ENCODE results near the gene XKR8. TPM values are rescaled to one million over a fixed set of nuclear protein-coding genes. Genes with fewer than 3 reads are reported as not detected.
"Not testable (repeated sequence)": the region's sequence is repeated elsewhere in the genome, so short reads cannot be mapped to it uniquely, and the experiment has no call there.

XKR8 gene
- total and polyA plus RNA-seq, 9 donors: 3.9 to 6.1 (median 5.3) TPM

DNA sequence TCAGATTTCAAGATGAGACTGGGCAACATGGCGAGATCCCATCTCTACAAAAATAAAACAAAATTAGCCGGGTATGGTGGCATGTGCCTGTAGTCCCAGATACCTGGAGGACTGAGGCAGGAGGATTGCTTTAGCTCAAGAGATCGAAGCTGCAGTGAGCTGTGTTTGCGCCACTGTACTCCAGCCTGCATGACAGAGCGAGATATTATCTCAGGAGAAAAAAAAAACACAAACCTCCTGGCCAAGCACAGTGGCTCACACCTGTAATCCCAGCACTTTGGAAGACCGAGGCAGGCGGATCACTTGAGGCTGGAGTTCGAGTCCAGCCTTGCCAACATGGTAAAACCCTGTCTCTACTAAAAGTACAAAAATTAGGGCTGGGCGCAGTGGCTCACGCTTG lies 42.8 kb downstream of the XKR8 start:
- 94 to 98% (median 98%) methylated on average over 10 of the region's 10 CpGs for WGBS, 3 donors
- Histone ChIP-seq H3K27ac (no peak overlapping the region), H3K27me3 (no peaks in the 10 kb centered on the region), H3K9me3 (no peaks in the 10 kb centered on the region), H3K4me3 (no peak overlapping the region), H3K36me3 (no peaks in the 10 kb centered on the region), H3K4me1 (ENCODE audit: insufficient read depth) (no peaks in the 10 kb centered on the region)
- intact Hi-C loops (cut with DNase I): no loop called here
- DNase-seq: no peak
- TF ChIP-seq, protein P1, sequence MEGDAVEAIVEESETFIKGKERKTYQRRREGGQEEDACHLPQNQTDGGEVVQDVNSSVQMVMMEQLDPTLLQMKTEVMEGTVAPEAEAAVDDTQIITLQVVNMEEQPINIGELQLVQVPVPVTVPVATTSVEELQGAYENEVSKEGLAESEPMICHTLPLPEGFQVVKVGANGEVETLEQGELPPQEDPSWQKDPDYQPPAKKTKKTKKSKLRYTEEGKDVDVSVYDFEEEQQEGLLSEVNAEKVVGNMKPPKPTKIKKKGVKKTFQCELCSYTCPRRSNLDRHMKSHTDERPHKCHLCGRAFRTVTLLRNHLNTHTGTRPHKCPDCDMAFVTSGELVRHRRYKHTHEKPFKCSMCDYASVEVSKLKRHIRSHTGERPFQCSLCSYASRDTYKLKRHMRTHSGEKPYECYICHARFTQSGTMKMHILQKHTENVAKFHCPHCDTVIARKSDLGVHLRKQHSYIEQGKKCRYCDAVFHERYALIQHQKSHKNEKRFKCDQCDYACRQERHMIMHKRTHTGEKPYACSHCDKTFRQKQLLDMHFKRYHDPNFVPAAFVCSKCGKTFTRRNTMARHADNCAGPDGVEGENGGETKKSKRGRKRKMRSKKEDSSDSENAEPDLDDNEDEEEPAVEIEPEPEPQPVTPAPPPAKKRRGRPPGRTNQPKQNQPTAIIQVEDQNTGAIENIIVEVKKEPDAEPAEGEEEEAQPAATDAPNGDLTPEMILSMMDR (IDR thresholded peaks at IDR 0.05): no peak
- no peak for TF ChIP-seq EP300 (IDR thresholded peaks at IDR 0.05)
- TF ChIP-seq POLR2A (IDR thresholded peaks at IDR 0.05): no peak

DNA sequence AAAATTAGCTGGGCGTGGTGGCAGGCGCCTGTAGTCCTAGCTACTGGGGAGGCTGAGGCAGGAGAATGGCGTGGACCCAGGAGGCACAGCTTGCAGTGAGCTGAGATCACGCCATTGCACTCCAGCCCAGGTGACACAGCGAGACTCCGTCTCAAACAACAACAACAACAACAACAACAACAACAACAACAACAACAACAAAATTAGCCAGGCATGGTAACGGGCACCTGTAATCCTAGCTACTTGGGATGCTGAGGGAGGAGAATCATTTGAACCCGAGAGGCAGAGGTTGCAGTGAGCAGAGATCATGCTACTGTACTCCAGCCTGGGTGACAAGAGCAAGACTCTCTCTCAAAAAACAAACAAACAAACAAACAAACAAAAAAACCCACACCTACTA lies 43.3 kb downstream of the XKR8 start:
- H3K4me1 ChIP-seq (ENCODE audit: insufficient read depth); H3K27me3 ChIP-seq; H3K27ac ChIP-seq; H3K4me3 ChIP-seq; DNase-seq; intact Hi-C loops (cut with DNase I); H3K9me3 ChIP-seq; H3K36me3 ChIP-seq: not testable (repeated sequence)
- WGBS, 3 donors: 92 to 99% (median 97%) methylated on average over 8 of the region's 8 CpGs

DNA sequence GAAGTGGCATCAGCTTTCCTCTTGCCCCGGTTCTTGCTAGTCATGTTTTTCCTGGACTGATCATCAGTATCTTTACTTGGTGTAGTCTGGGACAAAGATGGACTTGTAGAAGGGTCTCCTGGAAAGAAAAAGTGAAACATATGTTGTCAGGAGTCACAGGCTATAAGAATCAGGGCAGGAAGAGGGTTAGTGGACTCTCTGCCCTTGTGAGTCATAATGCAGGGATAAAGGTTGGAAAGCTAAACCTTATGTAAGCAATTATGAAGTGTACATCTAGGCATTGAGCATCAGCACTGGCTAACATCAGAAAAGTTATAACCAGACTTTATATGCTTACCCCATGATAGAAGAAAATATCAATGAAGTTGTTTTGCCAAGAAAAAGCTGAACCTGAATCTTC lies 51.2 kb downstream of the XKR8 start:
- no peaks in the 10 kb centered on the region for H3K27me3 ChIP-seq
- WGBS, 3 donors: 80 to 84% (median 82%) methylated on average over 1 of the region's 1 CpG
- intact Hi-C loops (cut with DNase I): no loop called here
- H3K9me3 ChIP-seq: no peaks in the 10 kb centered on the region
- H3K27ac ChIP-seq: no peak overlapping the region
- no peak for DNase-seq
- TF ChIP-seq, protein P1 (IDR thresholded peaks at IDR 0.05): no peak
- TF ChIP-seq POLR2A (IDR thresholded peaks at IDR 0.05) (no peak), EP300 (IDR thresholded peaks at IDR 0.05) (no peak)
- no peak overlapping the region for H3K4me3 ChIP-seq
- no peaks in the 10 kb centered on the region for H3K4me1 ChIP-seq (ENCODE audit: insufficient read depth)
- no peaks in the 10 kb centered on the region for H3K36me3 ChIP-seq

Other genes with a start within 250 kb of the XKR8 start
- 10 to 100 TPM in 5 of 7 donors, 1 to 10 TPM in 2; 9.2 to 20.3 (median 15.7) TPM for gene FAM76A, start 234.0 kb upstream of the XKR8 start, total RNA-seq
- 1 to 10 TPM; 6.0 to 7.5 TPM for gene FAM76A, start 234.0 kb upstream of the XKR8 start, polyA plus RNA-seq
- gene STX12, start 186.8 kb upstream of the XKR8 start, total RNA-seq: 10 to 100 TPM; 34.3 to 45.7 (median 41.2) TPM
- gene STX12, start 186.8 kb upstream of the XKR8 start, polyA plus RNA-seq: 10 to 100 TPM; 23.9 to 74.8 TPM
- 10 to 100 TPM; 24.9 to 49.0 (median 37.9) TPM for gene PPP1R8, start 129.2 kb upstream of the XKR8 start, total RNA-seq
- gene PPP1R8, start 129.2 kb upstream of the XKR8 start, polyA plus RNA-seq: 10 to 100 TPM; 33.8 to 37.4 TPM
- 10 to 100 TPM in 2 of 7 donors, 1 to 10 TPM in 5; 2.7 to 14.0 (median 7.8) TPM for gene THEMIS2, start 87.4 kb upstream of the XKR8 start, total RNA-seq
- 10 to 100 TPM in 1 of 2 donors, 1 to 10 TPM in 1; 3.9 to 16.9 TPM for gene THEMIS2, start 87.4 kb upstream of the XKR8 start, polyA plus RNA-seq
- 10 to 100 TPM; 24.8 to 54.6 (median 36.6) TPM for gene RPA2, start 45.4 kb upstream of the XKR8 start, total RNA-seq
- gene RPA2, start 45.4 kb upstream of the XKR8 start, polyA plus RNA-seq: 10 to 100 TPM; 44.3 to 93.1 TPM
- 10 to 100 TPM in 1 of 7 donors, 1 to 10 TPM in 1, under 1 TPM in 3, not detected in 2; 0.40 to 21.1 (median 0.77) TPM for gene SMPDL3B, start 25.0 kb upstream of the XKR8 start, total RNA-seq
- gene SMPDL3B, start 25.0 kb upstream of the XKR8 start, polyA plus RNA-seq: under 1 TPM; 0.23 to 0.32 TPM
- 10 to 100 TPM in 6 of 7 donors, 1 to 10 TPM in 1; 7.2 to 25.7 (median 18.0) TPM for gene EYA3, start 128.6 kb downstream of the XKR8 start, total RNA-seq
- gene EYA3, start 128.6 kb downstream of the XKR8 start, polyA plus RNA-seq: 10 to 100 TPM in 1 of 2 donors, 1 to 10 TPM in 1; 5.4 to 12.9 TPM
- 1 to 10 TPM in 5 of 7 donors, under 1 TPM in 2; 0.72 to 4.4 (median 1.5) TPM for gene PTAFR, start 216.7 kb downstream of the XKR8 start, total RNA-seq
- gene PTAFR, start 216.7 kb downstream of the XKR8 start, polyA plus RNA-seq: 1 to 10 TPM in 1 of 2 donors, under 1 TPM in 1; 0.84 to 7.2 TPM